Activated T-helper 1 cell treated with anti-CD3 and anti-CD28 coated beads, Interleukin-12 subunit alpha, Interleukin-12 subunit beta, Interleukin-2, Interleukin-4 antibody, amounts not matched to agents 30 ng/mL and 10 ng/mL and 1 ng/mL, durations not matched to agents 14 hours and 24 hours and 36 hours (primary cell): ENCODE results near the gene EDAR. TPM values are rescaled to one million over a fixed set of nuclear protein-coding genes. Genes with fewer than 3 reads are reported as not detected.

Experiments used
- DNase-seq: peaks from one replicate; pipeline ENCODE4 v3.0.0; 2021; ENCODE audit warnings: low spot score
- H3K27ac Mint-ChIP-seq: one replicate; pipeline ENCODE4 v1.8.0; 2021; ENCODE audit warnings: mild to moderate bottlenecking, mixed read lengths
- H3K27me3 Mint-ChIP-seq: one replicate; pipeline ENCODE4 v1.8.0; 2022; ENCODE audit warnings: mild to moderate bottlenecking, moderate library complexity, mixed read lengths; ENCODE audit not compliant: insufficient read depth
- H3K36me3 Mint-ChIP-seq: one replicate; pipeline ENCODE4 v1.8.0; 2021; ENCODE audit warnings: low read depth, mixed read lengths
- H3K4me1 Mint-ChIP-seq: one replicate; pipeline ENCODE4 v1.8.0; 2021; ENCODE audit warnings: low read depth, mixed read lengths
- H3K4me3 Mint-ChIP-seq: one replicate; pipeline ENCODE4 v1.8.0; 2021; ENCODE audit warnings: mild to moderate bottlenecking, moderate library complexity, mixed read lengths
- H3K9me3 Mint-ChIP-seq: one replicate; pipeline ENCODE4 v1.8.0; 2021; ENCODE audit warnings: mixed read lengths
- intact Hi-C: fragments of 100-400 bp; cut with micrococcal nuclease; formaldehyde crosslinking; loops from one replicate; pipeline ENCODE4 v1.15.1; 2024
- total RNA-seq: library from RNA; stranded (reverse); gene quantifications from 2 replicates; pipeline ENCODE4 v1.2.3, GENCODE V29; 2022

Gene EDAR
- total RNA-seq, 1 donor from 2014 or later = 2.3 TPM

DNA sequence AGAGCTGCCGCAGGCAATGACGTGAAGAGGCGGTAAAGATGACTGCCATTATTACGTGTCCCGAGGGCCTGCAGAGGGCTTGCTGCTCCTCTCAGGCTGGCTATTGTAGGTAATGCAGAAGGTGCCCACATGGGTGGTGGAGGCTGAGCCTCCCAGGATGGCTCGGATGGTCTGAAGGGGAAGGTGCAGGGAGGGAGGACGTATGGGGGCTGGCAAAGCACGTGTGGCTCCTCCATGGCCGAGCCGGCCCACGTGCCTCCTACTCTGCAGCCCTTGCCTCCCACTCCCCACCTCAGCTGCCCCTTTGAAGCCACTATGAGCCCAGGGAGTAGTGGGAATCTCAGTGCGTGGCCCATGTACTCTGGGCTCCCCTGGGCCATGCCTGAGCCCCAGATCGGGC lies 48.9 kb downstream of the EDAR start:
- H3K36me3 Mint-ChIP-seq = no peaks in the 10 kb centered on the region
- H3K9me3 Mint-ChIP-seq = no peaks in the 10 kb centered on the region
- H3K4me1 Mint-ChIP-seq = peaks cover 23% of the 10 kb centered on the region
- H3K4me3 Mint-ChIP-seq = no peak overlapping the region
- H3K27me3 Mint-ChIP-seq = peaks cover 2% of the 10 kb centered on the region
- intact Hi-C loops = no loop called here
- DNase-seq = no peak
- no peak overlapping the region for H3K27ac Mint-ChIP-seq

DNA sequence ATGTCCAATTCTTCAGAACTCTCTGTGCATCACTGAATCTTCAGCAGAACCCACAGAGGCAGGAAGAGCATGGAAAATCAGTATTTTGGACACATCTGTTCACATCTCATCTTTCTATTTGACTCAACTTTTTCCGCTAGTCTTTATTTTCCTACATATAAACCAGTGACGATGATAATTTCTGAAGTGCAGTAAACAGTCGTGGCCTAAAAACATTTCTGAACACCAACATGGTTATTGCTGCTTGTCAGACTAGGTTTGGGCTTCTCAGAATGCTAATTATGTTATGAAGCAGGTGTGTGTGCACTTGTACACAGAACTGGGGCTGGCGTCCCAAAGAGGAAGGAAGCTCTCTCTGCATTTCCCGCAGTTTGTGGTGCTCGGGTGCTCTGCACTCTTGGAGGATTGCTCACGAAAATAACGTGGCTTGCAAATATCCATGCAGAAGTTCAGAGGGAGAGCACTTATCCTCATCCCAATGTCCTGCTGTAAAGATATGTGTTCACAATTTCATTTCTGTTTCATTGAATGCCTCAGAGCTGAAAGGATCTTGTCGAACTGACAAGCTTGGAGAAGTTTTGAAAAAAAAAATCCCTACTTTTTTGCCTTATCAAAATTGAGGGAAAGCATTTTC lies 50.8 kb downstream of the EDAR start:
- Mint-ChIP-seq H3K27ac (peak overlapping the region; percentile 74), H3K4me3 (no peak overlapping the region)
- no peak for DNase-seq

DNA sequence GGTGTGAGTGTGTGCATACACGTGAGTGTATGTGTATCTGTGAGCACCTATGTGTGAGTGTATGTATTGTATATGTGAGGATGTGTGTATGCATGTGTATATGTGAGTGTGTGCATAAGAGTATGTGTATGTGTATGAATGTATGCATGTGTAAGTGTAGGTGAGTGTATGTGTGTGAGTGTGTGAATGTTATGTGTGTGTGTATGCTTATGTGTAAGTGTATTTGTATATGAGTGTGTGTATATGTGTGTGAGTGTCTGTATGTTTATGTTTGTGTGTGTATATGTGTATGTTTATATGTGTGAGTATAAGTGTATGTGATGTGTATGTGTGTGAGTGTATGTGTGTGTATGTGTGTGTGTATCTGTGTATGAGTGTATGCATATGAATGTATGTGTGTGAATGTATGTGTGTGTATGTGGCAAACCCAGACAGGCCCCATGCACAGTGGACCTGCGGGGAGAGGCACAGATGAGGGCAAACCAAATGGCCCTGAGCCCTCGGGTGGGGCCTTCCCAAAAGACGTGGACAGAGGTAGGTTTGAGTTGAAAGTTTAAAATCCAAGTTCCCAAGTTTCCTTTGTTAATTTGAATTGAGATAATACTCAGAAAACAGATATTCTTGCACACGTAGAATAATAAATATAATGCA lies 51.5 kb downstream of the EDAR start:
- H3K27ac Mint-ChIP-seq = peak overlapping the region; percentile 74
- peak overlapping the region; percentile 0 for H3K4me3 Mint-ChIP-seq
- peaks cover 2% of the 10 kb centered on the region for H3K27me3 Mint-ChIP-seq
- peaks cover 23% of the 10 kb centered on the region for H3K4me1 Mint-ChIP-seq
- intact Hi-C loops = loop anchor here (1.0 to 2.0 kb wide), 3 partner anchors 39 to 93 kb away; partner anchors contain the start of gene EDAR
- H3K9me3 Mint-ChIP-seq = no peaks in the 10 kb centered on the region
- DNase-seq = no peak
- no peaks in the 10 kb centered on the region for H3K36me3 Mint-ChIP-seq

More for the DNA sequence above, 50.8 kb downstream of the EDAR start:
- no peaks in the 10 kb centered on the region for H3K36me3 Mint-ChIP-seq
- intact Hi-C loops = loop anchor here (1.0 to 2.0 kb wide), 3 partner anchors 40 to 93 kb away; partner anchors contain the start of gene EDAR
- no peaks in the 10 kb centered on the region for H3K9me3 Mint-ChIP-seq
- peaks cover 23% of the 10 kb centered on the region for H3K4me1 Mint-ChIP-seq
- H3K27me3 Mint-ChIP-seq = peaks cover 2% of the 10 kb centered on the region

DNA sequence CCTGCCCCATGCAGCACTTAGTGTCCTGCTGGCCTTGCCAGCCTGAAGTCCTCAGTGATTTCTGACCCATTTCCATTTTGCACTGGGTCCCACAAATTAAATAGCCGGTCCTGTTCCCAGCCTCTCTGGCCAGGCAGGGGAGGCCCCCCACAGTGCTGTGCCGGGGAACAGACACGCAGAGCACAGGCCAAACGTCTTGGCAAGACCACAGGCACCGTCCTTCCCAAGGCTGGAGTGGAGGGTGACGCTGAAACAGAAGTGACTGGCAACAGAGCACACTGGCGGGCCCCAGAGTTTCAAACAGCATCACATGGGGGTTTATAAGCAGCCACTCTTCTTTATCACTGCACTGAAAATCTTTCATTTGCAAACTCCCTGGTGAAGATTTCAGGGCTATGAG lies 52.2 kb downstream of the EDAR start:
- Mint-ChIP-seq H3K4me1 (peaks cover 23% of the 10 kb centered on the region), H3K27ac (peak overlapping the region; percentile 74), H3K4me3 (no peak overlapping the region), H3K9me3 (no peaks in the 10 kb centered on the region), H3K27me3 (peaks cover 2% of the 10 kb centered on the region), H3K36me3 (no peaks in the 10 kb centered on the region)
- no peak for DNase-seq
- intact Hi-C loops = no loop called here

DNA sequence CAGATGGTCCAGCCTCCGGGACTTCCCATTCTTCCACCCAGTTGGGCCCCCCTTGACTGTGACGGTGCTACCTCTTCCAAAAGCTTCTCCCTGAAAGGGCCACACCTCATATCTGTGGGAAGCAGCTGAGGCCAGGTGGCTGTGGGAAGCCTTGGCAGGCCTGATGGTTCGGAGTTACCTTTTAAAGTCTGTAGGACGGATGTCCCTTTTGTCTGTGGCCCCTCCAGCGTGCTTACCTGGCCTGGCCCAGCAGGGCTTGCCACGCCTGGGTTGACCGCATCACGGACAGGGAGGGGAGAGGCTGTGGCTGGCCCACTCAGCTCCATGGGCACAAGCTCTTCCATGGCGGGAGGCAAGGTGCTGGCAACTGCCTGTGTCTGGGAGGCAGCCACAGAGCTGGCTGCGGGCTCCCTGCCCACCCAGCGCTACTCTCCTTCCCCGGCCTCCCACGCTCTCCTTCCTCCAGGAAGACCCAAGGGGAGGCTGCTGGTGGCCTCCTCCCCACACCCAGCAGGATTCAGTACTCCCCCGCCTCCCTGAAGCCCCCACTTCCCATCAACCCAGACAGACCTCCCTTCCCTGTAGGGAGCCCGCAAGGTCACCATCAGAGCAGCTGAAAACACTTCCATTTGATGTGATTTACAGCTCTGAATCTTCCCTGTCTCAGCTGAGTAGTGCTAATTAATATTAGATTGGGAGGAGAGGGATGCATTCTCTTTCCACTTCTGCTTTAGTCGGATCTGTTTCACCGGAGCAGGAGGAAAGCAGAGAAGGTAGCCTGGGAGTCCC lies 52.8 kb downstream of the EDAR start:
- Mint-ChIP-seq H3K36me3 (no peaks in the 10 kb centered on the region), H3K4me1 (peaks cover 23% of the 10 kb centered on the region), H3K27me3 (peaks cover 2% of the 10 kb centered on the region), H3K27ac (no peak overlapping the region), H3K9me3 (no peaks in the 10 kb centered on the region), H3K4me3 (no peak overlapping the region)
- DNase-seq = no peak
- intact Hi-C loops = no loop called here

DNA sequence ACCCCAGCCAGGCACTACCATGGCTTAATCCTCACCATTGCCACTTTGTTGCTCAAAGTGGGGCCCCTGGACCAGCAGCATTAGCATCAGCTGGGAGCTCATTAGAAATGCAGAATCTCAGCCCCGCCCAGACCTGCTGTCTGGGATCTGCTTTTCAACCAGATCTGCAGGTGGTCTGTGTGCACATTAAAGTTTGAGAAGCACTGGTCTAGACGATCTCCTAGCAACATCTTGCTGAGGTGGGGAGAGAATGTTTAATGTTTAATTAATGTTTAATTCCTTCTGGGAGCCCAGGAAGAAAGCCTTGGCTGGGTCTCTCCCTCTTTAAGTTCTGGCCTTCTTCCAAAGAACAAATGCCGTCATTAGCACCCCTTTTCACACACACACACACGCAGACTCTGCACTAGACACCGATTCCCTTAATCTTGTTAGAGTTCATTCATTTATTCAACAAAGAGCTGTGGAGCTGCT lies 53.7 kb downstream of the EDAR start:
- intact Hi-C loops = no loop called here
- Mint-ChIP-seq H3K36me3 (no peaks in the 10 kb centered on the region), H3K27me3 (no peaks in the 10 kb centered on the region), H3K4me1 (peaks cover 23% of the 10 kb centered on the region), H3K27ac (peak overlapping the region; percentile 67), H3K9me3 (no peaks in the 10 kb centered on the region), H3K4me3 (no peak overlapping the region)
- DNase-seq = no peak

DNA sequence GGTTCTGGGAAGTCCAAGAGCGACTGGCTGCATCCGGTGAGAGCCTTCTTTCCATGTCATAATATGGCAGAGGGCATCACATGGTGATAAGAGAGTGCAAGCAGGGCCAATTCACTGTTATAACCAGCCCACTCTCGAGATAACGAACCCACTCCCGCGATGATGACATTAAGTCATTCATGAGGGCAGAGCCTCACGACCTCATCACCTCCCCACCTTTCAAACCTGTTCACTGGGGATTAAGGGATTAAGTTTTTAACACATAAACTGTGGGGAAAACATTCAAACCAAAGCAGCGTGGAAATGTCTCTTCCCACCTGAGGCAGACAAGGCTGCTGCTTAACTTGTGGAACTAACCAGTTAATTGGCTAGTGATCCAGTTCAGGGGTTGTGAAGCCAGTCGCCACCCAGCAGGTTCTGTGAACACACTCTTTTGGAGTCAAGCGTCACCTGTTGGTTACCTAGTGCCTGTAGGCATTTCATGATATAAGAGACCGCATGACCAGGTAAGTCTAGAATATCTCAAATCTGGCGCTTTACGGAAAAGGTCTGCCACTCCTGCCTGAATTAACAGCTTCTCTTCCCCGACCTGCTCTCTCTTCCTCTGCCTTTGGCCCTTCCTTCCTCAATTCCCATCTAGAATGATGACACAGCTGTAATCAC lies 54.3 kb downstream of the EDAR start:
- peak overlapping the region; percentile 67 for H3K27ac Mint-ChIP-seq
- H3K27me3 Mint-ChIP-seq = no peaks in the 10 kb centered on the region
- H3K4me3 Mint-ChIP-seq = no peak overlapping the region
- intact Hi-C loops = no loop called here
- peaks cover 20% of the 10 kb centered on the region for H3K4me1 Mint-ChIP-seq
- DNase-seq = no peak
- H3K36me3 Mint-ChIP-seq = no peaks in the 10 kb centered on the region
- no peaks in the 10 kb centered on the region for H3K9me3 Mint-ChIP-seq

DNA sequence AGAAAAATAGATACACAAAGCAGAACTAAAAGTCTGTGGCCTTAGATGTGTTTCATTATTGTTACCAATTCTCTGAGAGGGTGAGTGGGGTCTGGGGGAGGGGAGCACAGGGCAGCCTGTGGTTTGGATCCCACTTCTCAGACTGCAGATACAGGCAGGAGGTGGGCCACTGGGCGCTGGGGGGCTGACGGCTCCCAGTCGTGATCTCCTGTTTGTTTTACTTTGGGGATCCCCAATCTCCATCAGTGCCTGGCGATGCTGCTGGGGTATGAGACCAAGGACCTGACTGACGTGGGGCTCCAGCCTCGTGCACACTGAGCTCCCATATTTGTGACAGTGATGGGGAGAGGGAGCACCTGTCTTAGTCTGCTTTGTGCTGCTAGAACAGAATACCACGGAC lies 54.9 kb downstream of the EDAR start:
- intact Hi-C loops = no loop called here
- H3K9me3 Mint-ChIP-seq = no peaks in the 10 kb centered on the region
- peaks cover 15% of the 10 kb centered on the region for H3K4me1 Mint-ChIP-seq
- H3K36me3 Mint-ChIP-seq = no peaks in the 10 kb centered on the region
- H3K4me3 Mint-ChIP-seq = no peak overlapping the region
- no peak for DNase-seq
- no peaks in the 10 kb centered on the region for H3K27me3 Mint-ChIP-seq
- no peak overlapping the region for H3K27ac Mint-ChIP-seq

DNA sequence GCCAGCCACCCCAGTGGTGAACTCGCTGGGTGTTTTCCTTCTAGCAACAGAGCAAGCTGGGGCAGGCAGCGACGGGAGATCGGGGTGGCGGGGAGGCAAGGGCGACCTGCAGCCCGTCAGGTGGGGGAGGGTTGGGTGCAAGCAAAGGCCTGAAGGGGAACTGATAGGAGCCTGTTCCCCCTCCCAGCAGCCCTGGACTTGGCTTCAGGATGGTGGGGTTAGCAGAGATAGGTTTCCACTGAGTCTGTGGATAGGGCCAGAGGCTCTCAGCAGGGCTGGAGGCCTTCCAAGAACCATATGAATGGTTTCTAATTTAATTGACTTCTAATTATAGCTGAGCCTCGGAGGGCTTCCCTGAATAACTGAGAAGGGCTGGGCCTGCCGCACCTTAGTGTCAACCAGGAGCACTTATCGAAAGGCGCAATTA lies 55.3 kb downstream of the EDAR start:
- H3K36me3 Mint-ChIP-seq = no peaks in the 10 kb centered on the region
- peak overlapping the region; percentile 47 for H3K27ac Mint-ChIP-seq
- H3K27me3 Mint-ChIP-seq = no peaks in the 10 kb centered on the region
- intact Hi-C loops = no loop called here
- H3K9me3 Mint-ChIP-seq = no peaks in the 10 kb centered on the region
- H3K4me1 Mint-ChIP-seq = peaks cover 13% of the 10 kb centered on the region
- DNase-seq = no peak
- no peak overlapping the region for H3K4me3 Mint-ChIP-seq

DNA sequence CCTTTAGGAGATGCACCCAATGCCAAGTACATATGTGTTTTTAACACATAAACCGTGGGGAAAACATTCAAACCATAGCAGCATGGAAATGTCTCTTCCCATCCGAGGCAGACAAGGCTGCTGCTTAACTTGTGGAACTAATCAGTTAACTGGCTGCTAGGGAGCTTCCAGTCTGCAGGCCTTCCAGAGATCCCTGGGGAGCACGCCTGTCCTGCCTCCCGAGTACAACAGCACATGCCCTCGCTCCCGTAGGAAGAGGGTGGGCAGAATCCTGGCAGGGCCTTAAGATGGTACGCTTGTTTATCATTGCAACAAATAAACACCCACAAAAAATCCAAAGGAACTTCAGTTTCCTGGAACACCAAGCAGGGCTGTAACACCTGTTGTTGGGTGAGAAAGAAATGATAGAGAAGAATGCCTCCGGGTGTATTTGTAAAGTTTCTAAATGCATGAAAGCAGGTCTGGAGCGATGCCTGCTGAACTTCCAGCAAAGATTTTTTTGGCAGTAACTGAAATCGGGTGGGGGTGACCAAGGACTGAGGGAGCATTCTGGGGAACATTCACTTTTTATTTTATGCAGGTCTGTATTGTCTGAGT lies 56.2 kb downstream of the EDAR start:
- Mint-ChIP-seq H3K9me3 (no peaks in the 10 kb centered on the region), H3K4me3 (no peak overlapping the region), H3K4me1 (peaks cover 8% of the 10 kb centered on the region), H3K27ac (no peak overlapping the region), H3K36me3 (no peaks in the 10 kb centered on the region), H3K27me3 (no peaks in the 10 kb centered on the region)
- no peak for DNase-seq
- intact Hi-C loops = no loop called here

DNA sequence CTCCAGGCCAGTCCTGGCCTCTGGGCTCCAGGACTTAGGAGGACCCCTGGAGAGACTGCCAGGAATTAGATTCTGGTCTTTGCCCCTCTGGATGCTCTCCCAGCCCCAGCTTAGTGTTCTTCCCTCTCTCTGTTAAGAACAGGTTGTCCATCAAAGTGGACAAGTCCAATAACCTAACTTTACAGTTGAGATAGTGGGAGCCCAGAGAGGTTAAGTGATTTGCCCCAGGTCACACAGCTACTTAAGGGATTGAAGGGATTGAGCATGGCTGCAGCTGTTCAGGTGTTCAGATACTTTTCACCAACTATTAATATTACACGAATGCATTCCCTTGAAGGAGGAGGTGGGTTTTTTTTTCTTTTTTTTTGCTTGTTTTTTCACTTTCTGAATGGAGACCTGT lies 57.6 kb downstream of the EDAR start:
- no peak for DNase-seq
- no peaks in the 10 kb centered on the region for H3K4me1 Mint-ChIP-seq
- intact Hi-C loops = no loop called here
- H3K9me3 Mint-ChIP-seq = no peaks in the 10 kb centered on the region
- no peak overlapping the region for H3K27ac Mint-ChIP-seq
- no peaks in the 10 kb centered on the region for H3K36me3 Mint-ChIP-seq
- H3K4me3 Mint-ChIP-seq = no peak overlapping the region
- H3K27me3 Mint-ChIP-seq = no peaks in the 10 kb centered on the region

DNA sequence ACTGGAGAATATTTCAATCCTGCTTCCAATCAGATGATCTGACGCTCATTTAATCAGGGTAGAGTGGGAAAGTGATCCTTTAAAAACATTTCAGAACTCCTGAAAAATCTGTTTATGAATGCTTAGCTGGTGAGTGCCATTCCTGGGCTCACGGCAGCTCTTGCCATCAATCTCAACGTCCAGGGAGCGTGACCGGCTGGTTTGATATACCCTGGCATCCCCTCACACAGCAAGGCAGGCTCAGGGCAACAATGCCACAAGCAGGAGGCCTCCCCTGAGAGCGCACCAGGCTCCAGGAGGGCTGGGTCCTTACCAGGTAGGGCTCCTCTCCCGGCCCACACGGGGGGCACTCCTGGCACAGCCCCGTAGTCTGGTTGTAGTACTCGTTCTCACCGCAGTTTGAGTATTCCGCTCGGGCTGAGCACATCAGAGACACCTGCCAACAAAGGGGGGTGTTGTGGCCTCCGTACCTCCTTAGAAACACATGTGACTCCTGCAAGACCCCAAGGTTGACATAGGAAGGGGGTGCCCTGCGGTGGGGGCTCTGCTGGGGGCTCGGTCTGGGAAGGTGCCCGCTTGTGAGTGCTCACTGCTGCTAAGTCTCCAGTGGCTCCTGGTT lies 59.1 kb downstream of the EDAR start:
- Mint-ChIP-seq H3K9me3 (no peaks in the 10 kb centered on the region), H3K27me3 (no peaks in the 10 kb centered on the region), H3K4me1 (no peaks in the 10 kb centered on the region), H3K4me3 (no peak overlapping the region), H3K36me3 (no peaks in the 10 kb centered on the region), H3K27ac (no peak overlapping the region)
- DNase-seq = no peak
- intact Hi-C loops = no loop called here
